ENCODE results near the gene IQCF6.

IQCF6 gene

DNA sequence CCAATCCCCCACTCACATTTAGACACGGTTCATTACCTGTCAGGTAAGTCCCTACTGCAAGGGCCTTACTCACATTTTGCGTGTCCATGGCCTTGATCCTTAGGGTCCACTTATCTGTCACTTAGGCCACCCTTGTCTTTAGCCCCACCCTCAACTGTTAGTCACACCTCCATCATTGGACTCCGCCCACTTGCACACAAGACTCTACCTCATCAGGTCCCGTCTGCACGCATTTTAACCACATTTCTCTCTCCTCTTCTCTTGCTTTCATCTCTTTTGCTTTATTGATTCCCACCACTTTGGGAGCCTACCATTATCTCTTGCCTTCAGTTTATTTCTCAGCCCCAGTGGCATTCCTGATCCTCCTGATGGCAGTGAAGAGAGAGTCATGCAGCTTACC, at the start of gene IQCF6:
IQCF6 (minus strand) TSS at position 101 of the 400 bp plus-strand sequence; CDS start at position 88, 13 bp downstream.
- TF ChIP-seq, protein P1, sequence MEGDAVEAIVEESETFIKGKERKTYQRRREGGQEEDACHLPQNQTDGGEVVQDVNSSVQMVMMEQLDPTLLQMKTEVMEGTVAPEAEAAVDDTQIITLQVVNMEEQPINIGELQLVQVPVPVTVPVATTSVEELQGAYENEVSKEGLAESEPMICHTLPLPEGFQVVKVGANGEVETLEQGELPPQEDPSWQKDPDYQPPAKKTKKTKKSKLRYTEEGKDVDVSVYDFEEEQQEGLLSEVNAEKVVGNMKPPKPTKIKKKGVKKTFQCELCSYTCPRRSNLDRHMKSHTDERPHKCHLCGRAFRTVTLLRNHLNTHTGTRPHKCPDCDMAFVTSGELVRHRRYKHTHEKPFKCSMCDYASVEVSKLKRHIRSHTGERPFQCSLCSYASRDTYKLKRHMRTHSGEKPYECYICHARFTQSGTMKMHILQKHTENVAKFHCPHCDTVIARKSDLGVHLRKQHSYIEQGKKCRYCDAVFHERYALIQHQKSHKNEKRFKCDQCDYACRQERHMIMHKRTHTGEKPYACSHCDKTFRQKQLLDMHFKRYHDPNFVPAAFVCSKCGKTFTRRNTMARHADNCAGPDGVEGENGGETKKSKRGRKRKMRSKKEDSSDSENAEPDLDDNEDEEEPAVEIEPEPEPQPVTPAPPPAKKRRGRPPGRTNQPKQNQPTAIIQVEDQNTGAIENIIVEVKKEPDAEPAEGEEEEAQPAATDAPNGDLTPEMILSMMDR (IDR thresholded peaks at IDR 0.05; ENCODE audit: insufficient read depth, low read depth, low read length, missing control alignments): no peak
- H3K4me3 ChIP-seq (ENCODE audit: low read depth, low read length): no peak within 1 kb of the TSS
- no peak for DNase-seq (ENCODE audit: low read depth)

DNA sequence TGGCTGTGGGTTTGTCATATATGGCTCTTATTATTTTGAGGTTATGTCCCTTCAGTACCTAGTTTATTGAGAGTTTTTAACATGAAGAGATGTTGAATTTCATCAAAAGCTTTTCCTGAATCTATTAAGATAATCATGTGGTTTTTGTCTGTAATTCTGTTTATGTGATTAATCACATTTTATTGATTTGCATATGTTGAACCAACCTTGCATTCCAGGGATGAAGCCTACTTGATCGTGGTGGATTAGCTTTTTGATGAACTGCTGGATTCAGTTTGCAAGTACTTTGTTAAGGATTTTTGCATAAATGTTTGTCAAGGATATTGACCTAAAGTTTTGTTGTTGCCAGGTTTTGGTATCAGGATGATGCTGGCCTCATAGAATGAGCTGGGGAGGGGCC, 49.3 kb upstream of the IQCF6 start:
- TF ChIP-seq, protein P1 (IDR thresholded peaks at IDR 0.05; ENCODE audit: insufficient read depth, low read depth, low read length, missing control alignments): no peak
- no peak for DNase-seq (ENCODE audit: low read depth)
- no peak overlapping the region for H3K4me3 ChIP-seq (ENCODE audit: low read depth, low read length)

DNA sequence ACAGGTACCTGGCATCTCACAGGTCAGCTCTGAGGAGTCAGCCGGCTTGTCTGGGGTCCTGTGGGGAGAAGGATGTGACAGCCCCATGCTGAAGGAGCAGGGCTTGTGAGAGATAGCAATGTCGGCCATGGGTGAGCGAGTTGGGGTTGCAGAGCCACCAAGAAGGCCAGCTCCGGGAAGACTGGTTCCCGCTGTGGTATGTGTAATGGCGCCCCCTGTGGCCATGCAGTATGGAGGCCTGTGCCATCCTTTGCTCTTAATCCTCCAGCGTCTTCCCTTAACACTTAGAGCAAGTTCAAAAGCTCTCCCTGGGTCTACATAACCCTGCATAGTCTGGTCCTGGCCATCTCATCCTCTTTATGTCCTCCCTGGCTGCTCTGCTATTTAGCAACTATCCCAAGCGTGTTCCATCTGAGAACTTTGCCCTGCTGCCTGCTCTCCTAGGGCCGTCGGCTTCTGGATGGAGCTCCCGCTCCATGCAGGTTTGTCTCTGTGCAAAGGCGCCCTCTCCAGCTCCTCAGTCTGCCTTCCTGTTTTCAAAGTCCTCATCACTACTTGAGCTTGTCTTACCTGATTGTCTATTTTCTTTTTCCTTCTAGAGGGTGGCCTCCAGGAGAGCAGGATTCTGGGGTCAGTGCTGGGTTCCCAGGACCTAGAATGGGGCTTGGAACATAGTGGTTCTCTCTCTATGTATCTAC, 40.8 kb upstream of the IQCF6 start:
- TF ChIP-seq, protein P1 (IDR thresholded peaks at IDR 0.05; ENCODE audit: insufficient read depth, low read depth, low read length, missing control alignments): peak; percentile 51
- peak; percentile 35 for DNase-seq (ENCODE audit: low read depth)
- H3K4me3 ChIP-seq (ENCODE audit: low read depth, low read length): no peak overlapping the region

DNA sequence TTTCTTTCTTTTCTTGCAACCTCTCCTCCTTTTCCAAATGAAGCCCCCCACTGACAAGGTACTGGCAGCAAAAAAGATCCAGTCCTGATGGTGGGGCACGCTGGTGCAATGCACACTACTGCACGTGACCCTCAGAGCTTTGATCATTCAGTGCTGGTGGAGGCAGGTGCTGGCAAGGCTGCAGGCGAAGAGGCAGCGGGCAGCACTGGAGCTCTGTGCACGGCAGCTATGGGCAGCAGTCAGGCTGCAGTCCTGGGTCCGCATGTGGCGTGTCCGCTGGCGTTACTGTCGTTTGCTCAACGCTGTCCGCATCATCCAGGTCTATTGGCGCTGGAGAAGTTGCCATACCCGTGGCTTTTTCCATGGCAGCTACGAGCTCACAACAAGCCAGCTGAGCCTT, 40.1 kb upstream of the IQCF6 start:
- H3K4me3 ChIP-seq (ENCODE audit: low read depth, low read length): no peak overlapping the region
- no peak for DNase-seq (ENCODE audit: low read depth)
- TF ChIP-seq, protein P1 (IDR thresholded peaks at IDR 0.05; ENCODE audit: insufficient read depth, low read depth, low read length, missing control alignments): no peak

DNA sequence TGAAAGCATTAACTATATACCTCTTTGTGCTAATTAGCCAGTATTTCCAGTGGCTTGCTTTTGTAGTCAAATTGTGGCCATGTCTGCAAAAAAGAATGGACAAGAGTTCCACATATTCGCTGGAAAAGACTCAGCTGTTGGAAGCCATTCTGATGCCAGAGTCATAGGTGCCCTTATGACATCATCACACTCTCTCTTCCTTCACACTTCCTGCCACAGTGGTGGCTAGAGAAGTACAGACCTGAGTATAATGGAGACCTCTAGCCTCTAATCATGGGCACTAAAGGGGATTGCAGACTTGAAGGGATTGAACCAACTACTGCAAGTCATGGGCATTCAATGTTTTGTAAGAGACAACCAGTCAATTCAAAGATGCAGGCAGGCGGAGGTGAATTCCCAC, 38.3 kb upstream of the IQCF6 start:
- H3K4me3 ChIP-seq (ENCODE audit: low read depth, low read length): no peak overlapping the region
- TF ChIP-seq, protein P1 (IDR thresholded peaks at IDR 0.05; ENCODE audit: insufficient read depth, low read depth, low read length, missing control alignments): no peak
- no peak for DNase-seq (ENCODE audit: low read depth)

DNA sequence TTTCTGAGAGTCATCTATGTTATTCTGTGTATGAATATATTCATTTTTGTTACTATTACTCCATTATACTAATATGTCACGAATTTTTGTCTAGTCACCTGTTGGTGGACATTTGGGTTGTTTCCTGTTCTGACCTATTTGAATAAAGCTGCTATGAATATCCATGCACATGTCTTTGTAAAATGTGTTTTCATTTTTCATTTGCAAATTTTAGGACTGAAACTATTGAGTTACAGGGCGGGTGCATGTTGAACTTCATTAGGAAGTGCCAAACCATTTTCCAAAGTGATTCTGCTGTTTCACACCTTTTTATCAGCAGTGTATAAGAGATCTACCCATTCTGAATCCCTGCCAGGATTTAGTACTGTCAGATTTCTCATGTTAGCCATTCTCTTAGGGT, 37.7 kb upstream of the IQCF6 start:
- H3K4me3 ChIP-seq (ENCODE audit: low read depth, low read length): no peak overlapping the region
- no peak for DNase-seq (ENCODE audit: low read depth)
- TF ChIP-seq, protein P1 (IDR thresholded peaks at IDR 0.05; ENCODE audit: insufficient read depth, low read depth, low read length, missing control alignments): no peak

DNA sequence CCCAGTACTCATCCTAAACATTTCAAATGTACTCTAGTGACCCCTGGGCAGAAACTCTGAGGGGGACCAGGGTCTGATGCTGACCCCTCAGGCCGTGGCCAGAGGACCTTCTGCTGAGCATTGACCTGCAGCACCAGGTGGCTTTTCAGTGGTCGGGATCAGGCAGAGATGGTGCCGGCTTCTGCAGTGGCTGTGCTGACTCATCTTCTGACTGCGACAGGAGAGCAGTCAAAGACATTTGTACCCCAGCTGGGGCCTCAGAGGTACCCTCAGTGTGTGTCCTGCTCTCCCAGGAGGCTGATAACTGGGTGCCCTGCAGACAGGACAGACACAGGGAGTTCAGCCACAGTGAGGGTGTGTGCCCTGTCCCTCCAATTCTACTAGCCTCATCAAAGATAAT, 36.6 kb upstream of the IQCF6 start:
- no peak for DNase-seq (ENCODE audit: low read depth)
- TF ChIP-seq, protein P1 (IDR thresholded peaks at IDR 0.05; ENCODE audit: insufficient read depth, low read depth, low read length, missing control alignments): no peak
- no peak overlapping the region for H3K4me3 ChIP-seq (ENCODE audit: low read depth, low read length)

All from GM12865 (cell line).